Esophagus mucosa (tissue), 1 donor: ENCODE data around the gene PPDPF. TPM values are rescaled to one million over a fixed set of nuclear protein-coding genes. Genes with fewer than 3 reads are reported as not detected.
A peak's percentile ranks its signal among the peaks of the same experiment; 100 is the strongest.

Source experiments
- ATAC-seq: fragments of 200-7000 bp; cut with Tn5 transposase; one replicate; pipeline ENCODE4 v1.9.1; 2020
- total RNA-seq: library from RNA; stranded (reverse); gene quantifications from one replicate; pipeline ENCODE4 v1.2.4, GENCODE V29; 2023
- donor health status: DM: yes; HTN: yes; CAD: no.

Gene PPDPF
- total RNA-seq, 1 donor from 2014 or later: 459 TPM

DNA sequence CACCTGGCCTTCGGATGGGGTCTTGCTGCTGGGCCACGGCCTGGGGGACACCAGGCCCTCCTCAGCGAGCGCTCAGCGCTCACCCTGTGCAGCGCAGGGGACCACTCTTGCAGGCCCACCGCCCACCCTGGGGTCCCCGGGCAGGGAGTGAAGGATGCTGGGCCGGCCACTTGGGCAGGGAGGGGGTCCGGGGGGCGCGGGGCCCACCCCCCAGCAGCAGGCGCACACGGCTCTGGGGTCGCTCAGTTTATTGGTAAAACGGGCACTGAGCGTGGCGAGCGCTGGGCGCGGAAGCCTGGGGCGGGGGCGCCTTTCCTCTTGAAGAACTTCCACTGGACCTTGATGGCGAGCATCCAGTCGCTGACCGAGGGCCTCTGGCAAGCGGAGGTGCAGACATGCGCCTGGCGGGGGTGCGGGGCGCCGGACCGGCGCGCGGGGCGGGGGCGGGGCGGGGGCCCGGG, 32.8 kb upstream of the PPDPF start:
- no peak for ATAC-seq

DNA sequence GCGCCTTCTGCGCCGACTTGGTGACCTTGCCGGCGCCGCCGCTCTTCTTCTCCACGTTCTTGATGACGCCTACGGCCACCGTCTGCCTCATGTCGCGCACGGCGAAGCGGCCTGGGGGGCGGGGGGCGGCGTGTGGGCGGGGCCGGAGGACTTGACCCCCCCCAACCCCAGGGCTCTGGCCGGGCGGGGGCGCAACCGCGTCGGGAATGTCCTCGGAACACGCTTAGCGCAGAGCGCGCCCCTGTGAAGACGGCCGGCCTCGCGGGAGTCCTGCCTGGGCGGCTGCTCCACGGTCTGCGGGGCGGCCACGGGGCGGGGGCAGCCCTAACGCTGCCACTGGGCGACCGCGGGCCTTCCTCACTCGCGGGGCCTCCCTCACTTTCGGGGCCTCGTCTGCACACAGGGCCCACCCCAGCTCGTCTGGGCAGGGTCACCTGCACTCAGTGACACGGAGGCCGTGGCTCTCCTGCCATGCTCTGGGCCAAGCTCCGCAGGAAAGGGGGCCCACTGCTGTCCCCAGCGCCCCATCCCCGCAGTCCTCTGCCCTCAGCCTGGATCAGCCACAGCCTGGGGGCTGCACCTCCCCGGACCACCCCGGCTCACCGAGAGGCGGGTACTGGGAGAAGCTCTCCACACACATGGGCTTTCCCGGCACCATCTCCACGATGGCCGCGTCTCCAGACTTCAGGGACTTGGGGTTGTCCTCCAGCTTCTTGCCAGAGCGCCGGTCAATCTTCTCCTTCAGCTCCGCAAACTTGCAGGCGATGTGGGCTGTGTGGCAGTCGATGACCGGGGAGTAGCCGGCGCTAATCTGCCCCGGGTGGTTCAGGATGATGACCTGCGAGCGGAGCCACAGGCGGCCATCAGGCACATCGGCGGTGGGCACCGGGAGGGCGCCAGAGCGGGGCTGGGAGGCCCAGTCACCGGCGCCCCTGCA, 32.0 kb upstream of the PPDPF start:
- peak; percentile 4 for ATAC-seq

DNA sequence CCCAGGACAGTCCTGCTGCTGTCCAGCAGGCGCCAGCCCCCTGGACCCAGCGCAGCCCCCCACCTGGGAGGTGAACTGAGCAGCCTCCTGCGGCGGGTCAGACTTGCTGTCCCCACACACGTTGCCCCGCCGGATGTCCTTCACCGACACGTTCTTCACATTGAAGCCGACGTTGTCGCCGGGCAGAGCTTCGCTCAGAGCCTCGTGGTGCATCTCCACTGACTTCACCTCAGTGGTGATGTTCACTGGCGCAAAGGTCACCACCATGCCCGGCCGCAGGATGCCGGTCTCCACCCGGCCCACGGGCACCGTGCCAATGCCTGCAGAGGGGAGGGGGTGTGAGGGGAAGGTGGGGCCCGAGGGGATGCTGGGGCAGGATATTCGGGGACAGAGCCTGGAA, 30.1 kb upstream of the PPDPF start:
- no peak for ATAC-seq

DNA sequence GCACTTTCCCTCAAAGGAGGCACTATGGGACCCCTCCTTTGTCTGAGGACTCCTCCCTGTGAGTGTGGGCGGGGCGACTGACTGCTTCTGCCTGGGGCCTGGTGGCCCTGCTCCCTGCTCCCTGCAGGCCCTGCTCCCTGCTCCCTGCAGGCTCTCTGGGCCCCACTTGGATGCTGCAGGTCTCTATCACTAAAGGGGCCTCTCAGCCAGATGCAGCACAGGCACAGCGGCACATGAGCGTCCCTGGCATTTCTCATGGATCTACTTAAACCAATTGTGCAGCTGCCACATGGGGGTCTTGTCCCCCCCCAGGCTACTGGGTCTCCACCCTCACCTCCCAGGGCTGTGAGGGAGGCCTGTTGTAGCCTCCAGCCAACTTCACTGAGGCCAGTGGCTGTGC, 29.5 kb upstream of the PPDPF start:
- no peak for ATAC-seq

DNA sequence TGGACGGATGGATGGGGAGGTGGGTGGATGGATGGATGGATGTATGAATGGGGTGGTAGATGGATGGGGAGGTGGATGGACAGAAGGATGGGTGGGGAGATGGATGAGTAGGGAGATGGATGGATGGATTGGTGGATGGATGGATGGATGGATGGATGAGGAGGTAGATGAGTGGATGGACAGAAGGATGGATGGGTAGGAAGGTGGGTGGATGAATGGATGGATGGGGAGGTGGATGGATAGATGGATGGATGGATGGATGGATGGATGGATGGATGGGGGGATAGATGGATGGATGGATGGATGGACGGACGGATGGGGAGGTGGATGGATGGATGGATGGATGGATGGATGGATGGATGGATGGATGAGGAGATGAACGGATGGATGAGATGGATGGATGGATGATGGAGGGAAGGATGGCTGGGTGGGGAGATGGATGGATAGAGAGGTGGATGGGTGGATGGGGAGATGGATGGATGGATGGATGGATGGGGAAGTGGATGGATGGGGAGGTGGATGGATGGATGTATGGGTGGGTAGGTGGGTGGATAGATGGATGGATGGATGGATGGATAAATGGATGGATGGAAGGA, 28.8 kb upstream of the PPDPF start:
- ATAC-seq: no peak

DNA sequence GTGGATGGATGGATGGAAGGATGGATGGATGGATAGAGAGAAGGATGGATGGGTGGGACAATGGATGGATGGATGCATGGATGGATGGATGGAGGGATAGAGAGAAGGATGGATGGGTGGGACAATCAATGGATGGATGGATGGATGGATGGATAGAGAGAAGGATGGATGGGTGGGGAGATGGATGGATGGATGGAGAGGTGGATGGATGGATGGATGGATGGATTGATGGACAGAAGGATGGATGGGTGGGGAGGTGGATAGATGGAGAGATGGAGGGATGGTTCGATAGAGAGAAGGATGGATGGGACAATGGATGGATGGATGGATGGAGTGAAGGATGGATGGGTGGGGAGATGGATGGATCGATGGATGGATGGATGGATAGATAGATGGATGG, 28.0 kb upstream of the PPDPF start:
- no peak for ATAC-seq

DNA sequence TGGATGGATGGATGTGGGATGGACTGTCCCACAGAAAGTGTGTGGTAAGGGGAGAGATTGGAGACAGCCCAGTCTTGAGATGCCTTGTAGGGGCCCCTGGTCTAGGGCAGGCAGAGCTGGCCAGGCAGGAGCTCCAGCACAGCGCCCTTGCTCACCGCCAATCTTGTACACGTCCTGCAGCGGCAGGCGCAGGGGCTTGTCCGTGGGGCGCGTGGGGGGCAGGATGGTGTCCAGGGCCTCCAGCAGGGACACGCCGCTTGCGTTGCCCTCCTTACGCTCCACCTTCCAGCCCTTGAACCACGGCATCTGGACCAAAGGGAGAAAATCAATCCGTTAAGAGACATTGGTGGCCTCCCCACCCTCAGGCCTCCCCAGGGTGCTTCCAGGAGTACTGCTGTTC, 27.6 kb upstream of the PPDPF start:
- ATAC-seq: no peak

DNA sequence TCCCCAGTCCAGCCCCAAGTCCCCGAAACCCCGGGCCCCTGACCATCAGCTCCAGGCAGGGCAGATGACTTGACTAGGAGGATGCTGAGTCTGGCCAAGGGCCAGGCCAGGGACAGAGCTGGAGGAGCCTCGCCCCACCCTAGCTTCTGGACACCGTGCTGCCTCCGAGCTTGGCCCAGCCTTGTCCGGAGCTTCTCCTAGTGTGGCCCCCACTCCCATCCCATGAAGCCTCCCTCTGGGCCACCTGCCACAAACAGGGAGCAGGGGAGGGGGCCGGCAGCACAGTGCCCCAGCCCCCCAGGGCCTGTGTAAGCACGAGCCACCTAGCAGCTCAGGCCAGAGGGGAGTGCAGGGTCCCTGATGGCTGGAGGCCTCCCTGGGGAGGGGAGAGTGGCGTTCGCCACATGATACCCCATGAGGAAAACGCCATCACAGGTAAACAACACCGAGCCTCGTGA, 27.0 kb upstream of the PPDPF start:
- no peak for ATAC-seq

DNA sequence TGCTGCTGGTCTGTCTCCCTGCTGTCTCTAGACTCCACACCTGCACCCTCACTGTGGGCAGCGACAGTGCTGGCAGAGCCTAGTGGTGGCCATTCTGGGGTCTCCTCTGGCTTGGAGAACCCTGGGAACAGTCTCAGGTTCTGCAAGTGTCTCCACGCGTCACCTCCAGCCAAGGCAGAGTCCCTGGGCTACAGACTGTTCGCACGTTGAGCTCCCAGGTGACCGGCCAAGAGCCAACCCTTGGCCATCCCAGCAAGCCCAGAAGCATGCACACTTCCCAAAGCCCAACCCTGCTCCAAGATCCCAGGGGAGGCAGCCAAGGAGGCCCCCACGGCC, 26.5 kb upstream of the PPDPF start:
- no peak for ATAC-seq

DNA sequence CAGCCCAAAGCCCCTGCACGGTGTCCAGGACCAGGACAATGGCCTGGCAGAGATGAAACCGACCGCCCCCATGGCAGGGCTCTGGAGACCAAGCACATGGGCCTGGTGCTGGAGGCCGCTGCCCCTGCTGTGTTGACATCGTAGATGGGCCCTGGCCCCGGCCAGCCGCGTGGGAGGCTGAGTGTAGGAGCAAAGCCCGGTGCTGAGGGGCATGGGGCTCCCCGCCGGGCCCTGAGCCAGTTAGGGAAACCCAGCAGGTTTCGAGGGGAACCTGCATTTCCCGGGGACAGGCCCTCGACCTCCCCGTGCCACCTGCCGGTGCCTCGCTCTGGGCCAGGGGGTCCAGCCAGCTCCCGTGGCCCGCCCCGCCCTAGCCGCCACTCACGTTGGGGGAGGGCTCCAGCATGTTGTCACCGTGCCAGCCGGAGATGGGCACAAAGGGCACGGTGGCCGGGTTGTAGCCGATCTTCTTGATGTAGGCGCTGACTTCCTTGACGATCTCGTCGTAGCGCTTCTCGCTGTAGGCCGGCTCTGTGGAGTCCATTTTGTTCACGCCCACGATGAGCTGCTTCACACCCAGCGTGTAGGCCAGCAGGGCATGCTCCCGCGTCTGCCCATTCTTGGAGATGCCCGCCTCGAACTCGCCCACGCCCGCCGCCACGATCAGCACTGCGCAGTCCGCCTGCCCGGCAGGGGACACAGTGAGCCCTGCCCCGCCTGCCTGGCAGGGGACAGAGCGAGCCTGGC, 26.0 kb upstream of the PPDPF start:
- ATAC-seq: no peak

DNA sequence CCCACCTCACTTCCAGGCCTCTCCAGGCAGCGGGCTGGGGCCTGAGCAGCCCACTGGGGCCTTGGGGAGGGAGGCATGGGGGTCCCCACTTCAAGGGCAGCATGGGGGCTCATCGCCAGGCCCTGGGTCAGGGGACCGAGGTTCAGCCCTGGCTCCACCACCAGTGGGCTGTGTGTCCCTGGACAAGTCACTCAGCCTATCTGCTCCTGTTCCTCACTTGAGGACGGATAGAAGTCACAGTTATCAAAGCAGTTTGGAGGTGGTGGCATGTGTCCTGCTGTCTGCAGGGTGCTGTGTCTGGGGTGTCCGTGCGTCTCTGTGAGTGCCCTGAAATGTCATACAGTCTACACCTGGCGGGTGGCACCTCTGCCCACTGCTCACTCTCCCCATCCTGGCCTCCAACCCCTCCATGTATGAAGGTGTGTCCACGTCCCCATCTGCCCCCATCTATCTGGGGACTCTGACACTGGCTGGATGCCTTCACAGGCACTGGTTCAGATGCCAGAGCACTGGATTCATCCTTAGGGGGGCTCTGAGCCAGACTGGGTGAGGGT, 25.3 kb upstream of the PPDPF start:
- ATAC-seq: no peak

DNA sequence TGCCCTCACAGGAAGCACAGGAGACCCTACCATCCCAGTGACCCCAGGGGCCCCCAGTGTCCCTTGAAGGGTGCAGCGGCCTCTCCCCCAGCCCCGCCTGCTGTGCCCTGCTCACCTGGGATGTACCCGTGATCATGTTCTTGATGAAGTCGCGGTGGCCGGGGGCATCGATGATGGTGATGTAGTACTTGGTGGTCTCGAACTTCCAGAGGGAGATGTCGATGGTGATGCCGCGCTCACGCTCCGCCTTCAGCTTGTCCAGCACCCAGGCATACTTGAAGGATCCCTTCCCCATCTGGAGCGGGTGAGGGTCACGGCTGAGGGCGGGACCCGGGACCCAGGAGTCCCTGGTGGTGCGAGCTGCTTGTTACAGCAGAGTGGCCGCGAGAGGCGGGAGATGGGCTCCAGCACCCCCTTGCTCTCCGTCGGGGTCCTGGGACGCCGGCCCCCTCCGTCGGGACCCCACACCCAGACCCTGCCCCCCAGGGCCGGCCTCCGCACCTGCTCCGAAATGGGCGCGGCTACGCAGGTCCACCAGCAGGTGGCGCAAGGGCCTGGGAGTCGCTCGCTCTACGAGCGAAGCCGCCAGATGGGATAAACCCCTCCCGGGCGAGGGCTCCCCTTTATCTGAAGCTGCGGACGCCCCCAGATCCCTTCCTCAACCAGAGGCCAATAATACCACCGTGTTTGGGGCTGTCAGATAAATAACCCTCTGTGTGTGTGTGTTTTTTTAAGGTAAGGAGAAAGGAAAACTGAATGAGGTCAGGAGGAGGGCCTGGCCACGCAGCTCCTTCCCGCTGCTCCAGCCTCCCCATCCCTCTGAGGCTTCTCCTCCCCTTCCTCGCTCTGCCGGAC, 24.6 kb upstream of the PPDPF start:
- peak; percentile 41 for ATAC-seq

DNA sequence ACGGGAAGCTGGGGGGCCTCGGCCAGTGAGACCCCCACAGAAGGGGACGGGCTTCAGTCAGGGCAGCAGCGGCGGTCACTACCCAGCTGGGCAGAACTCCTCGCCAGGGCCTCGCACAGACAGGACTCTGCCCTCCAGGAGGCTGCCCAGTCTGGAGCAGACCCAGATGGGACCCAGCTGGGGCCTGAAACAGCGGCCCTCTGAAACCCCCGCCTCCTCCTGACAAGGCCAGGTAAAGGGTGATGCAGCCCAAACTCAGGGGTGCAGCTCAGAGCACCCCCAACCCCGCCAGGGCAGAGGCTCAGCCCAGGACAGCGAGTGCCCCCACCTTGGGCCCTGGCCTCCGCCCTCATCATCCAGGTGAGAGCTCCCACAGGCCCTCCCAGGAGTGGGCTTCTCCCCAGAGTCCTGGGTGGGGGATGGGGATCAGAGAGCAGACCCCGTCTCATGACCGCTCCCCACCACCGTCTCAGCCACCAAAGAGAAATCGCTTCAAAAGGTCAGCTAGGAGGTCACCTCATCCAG, 23.9 kb upstream of the PPDPF start:
- ATAC-seq: peak; percentile 6

DNA sequence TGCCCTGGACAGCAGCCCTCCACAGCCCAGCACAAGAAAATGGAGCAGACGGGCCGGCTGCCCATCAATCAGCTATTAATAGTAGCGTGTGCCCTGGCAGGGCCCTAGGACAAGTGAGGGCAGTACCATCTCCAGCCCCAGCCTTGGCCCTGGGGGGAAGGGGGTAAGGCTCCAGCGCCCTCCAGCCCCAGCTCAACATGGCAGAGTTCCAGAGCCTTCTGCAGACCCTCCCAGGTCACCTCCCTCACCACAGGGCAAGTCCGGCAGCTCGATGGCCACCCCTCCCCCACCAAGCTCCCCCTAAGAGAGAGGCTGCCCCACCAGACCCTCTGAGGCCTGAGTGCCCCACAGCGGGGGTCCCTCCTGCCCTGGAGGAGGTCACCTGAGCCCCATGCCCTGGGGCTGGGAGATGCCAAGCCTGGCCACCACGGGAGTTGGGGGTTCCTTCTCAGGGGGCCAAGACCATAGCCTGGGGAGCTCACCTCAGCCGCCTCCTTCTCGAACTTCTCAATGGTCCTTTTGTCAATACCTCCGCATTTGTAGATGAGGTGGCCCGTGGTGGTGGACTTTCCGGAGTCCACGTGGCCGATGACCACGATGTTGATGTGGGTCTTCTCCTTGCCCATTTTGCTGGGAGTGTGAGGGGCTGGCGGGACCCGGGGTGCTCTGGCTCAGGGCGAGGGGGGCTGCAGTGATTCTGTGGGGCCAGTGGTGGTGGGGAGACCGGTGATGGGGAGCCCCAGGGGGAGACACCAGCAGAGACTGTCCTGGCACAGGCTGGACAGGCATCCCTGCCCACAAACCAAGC, 23.2 kb upstream of the PPDPF start:
- no peak for ATAC-seq

DNA sequence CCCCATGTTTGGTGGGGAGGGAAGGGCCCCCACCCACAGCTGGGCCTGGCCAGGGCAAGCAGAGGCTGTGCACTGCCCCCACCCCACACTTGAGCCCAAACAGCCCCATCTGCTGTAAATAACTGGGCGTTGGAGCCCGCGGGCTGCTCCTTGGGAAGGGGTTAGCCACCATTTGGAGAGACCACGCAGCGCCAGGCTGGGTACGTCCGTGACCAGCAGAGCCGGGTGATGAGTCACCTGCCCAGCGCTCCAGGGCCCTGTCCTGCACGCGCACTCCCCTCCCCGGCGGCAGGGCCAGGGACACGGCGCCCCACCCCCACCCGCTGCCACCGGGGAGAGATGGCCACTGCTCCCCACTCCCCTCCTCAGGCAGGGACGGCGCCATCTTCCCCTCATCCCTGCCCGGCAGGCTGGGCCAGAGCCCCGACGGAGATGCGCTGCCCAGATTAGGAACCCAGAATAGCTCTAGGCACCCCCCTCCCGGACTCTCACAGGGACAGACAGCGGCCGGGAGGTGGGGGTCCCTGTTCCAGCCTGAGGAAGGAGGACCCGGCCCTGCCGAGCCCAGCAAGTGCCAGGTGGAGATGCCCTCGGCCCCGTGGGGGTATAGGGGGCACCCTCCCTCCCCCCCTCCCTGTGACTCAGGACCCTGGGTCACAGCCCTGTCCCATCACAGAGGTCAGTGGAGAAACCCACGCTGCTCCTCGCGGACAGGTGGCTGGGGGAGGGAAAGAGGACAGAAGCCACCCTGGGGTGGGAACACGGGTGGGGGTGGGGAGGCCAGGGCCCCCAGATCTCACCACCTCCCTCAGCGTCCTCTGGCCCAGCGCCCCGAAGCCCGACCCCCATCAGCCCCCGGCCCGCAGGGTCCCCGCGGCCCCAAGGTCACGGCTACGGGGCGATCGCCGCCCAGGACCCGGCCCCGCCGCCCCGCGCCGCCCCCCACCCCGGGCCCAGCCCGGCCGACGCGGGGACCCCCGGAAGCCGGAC, 22.3 kb upstream of the PPDPF start:
- peak; percentile 28 for ATAC-seq

DNA sequence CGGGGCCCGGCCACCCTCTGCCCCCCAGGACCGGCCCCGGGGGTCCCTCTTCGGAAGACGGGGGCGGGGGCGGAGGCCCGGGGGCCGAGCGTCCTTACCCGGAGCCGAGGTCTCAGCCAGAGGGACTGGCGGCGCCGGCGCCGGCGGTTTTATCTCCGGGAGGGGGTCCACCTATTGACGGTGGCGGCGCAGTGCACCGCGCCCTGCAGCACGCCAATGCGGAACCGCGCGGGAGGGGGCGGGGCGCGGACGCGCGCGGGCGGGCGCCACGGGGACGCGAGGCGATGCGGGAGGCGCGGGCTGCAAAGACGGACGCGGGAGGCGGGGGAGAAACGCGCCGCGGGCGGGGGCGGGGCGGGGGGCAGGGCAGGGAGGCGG, 21.6 kb upstream of the PPDPF start, which contains the start of gene EEF1A2:
Gene EEF1A2 (minus strand): TSS at position 124 of the 378 bp plus-strand sequence. CDS start 1,320 bp downstream, outside the sequence.
- ATAC-seq: no peak

DNA sequence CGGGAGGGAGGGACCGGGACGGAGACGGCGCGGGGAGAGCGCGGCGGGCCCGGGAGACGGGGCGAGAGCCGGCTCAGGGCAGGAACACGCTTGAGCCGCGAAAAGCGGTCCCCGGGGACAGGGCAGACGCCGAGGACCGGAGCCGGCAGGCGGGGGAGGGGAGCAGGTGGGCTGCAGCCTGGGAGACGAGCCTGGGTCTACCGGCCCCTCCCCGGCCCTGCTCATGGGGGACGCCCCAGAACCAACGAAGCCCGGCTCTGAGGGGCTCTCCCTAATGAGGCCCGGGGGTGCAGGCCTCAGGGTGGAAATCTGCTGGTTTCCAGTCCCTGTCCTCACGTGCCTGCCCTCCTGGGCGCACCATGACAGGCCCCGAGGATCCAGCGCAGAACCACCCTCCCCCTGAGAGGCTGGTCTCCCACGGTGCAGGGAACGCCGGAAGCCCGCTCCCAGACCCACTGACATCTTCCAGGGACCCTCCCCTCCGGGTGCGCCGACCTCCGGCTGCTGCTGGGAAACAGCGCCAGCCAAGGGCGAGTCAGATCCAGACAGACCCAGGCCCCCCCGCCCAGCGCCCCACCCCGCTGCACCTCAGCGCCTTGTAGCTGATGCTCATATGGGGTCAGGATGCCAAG, 21.1 kb upstream of the PPDPF start:
- ATAC-seq: no peak

DNA sequence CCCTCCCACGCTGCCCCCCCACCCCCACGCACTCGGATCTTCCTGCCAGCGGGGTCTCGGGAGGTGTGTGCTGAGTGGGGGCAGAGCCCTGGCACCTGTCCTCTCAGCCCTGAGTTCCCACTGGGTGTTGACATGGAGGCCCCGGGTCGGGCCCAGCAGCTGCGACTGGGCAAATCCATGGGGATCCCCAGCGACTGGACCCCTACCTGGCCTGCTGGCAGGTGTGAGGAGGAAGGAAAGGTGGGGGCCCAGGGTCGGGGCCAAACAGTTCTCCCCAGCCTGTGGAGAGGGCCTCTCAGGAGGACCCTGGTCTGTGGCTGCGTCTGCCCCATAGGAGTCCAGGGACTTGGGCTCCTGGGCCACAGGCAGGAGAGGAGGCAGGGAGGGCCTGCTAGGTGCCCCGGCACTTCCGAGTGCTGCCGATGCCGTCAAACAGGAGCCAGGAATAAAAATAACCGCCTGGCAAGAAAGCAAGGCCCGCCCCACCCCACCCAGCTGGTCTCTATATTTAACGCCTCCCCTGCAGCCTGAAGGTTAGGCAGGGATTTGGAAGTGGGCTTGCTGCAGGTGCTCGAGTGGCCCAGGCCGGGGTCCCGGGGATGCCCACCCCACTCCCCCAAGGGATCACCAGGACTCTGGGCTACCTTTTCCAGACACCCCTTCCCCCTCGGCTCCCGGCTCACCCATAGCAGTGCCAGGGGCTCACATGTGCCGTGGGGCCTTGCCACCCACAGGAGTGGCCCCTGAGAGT, 20.2 kb upstream of the PPDPF start:
- ATAC-seq: no peak
